ENCODE data around the gene HSF5.
A peak's percentile ranks its signal among the peaks of the same experiment; 100 is the strongest.

Gene HSF5

DNA sequence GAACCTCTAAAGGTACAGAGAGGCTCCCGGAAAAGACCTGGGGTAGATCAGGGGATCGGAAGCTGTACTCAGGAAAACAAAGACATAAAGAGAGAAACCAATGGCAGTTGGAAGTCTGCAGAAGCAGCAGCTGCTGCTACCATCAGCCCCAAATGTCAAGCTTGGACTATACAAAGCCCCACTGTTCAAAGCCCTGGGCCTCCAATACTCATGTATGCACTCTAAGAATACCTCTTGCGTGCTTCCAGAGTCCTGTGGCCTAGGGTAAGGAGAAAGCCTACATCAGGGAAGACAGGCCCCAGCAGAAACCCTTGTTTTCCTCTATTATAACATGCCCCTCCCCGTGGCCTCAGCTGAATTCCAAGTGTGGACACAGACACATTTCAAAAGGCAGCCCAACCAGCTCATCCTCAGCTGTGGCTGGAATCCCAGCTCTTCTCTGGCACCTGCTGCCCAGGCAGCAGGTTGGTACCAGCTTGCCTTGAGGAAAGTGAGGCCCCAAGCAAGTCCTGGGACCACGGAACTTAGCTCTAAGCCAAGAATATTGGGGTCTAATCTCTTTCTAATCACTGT lies 45.5 kb upstream of the HSF5 start:
- no peaks in the 10 kb centered on the region for H3K79me2 ChIP-seq (ENCODE audit: insufficient read depth, low read length)
- DNase-seq: no peak
- H3K27me3 ChIP-seq (ENCODE audit: insufficient read depth, low read length, poor library complexity): peaks cover 76% of the 10 kb centered on the region
- H3K36me3 ChIP-seq (ENCODE audit: insufficient read depth, low read length): no peaks in the 10 kb centered on the region
- H3K4me2 ChIP-seq (ENCODE audit: insufficient read depth, low read length): no peak overlapping the region
- peaks cover 11% of the 10 kb centered on the region; the same call in 1 of the 2 replicates for H4K20me1 ChIP-seq (ENCODE audit: insufficient read depth, low read length)
- H2AFZ ChIP-seq (ENCODE audit: low read depth, low read length): no peak overlapping the region
- H3K9me3 ChIP-seq (ENCODE audit: insufficient read depth, low read length, severe bottlenecking): no peaks in the 10 kb centered on the region
- no peak overlapping the region for H3K9ac ChIP-seq (ENCODE audit: low read depth, low read length)
- no peak overlapping the region for H3K27ac ChIP-seq (ENCODE audit: low read length)
- no peak for ATAC-seq (ENCODE audit: insufficient read depth, low read depth)
- no peak for TF ChIP-seq EZH2 (IDR thresholded peaks at IDR 0.05; ENCODE audit: borderline replicate concordance, low read depth, low read length, severe bottlenecking)
- TF ChIP-seq, protein P1, sequence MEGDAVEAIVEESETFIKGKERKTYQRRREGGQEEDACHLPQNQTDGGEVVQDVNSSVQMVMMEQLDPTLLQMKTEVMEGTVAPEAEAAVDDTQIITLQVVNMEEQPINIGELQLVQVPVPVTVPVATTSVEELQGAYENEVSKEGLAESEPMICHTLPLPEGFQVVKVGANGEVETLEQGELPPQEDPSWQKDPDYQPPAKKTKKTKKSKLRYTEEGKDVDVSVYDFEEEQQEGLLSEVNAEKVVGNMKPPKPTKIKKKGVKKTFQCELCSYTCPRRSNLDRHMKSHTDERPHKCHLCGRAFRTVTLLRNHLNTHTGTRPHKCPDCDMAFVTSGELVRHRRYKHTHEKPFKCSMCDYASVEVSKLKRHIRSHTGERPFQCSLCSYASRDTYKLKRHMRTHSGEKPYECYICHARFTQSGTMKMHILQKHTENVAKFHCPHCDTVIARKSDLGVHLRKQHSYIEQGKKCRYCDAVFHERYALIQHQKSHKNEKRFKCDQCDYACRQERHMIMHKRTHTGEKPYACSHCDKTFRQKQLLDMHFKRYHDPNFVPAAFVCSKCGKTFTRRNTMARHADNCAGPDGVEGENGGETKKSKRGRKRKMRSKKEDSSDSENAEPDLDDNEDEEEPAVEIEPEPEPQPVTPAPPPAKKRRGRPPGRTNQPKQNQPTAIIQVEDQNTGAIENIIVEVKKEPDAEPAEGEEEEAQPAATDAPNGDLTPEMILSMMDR (IDR thresholded peaks at IDR 0.05; ENCODE audit: borderline replicate concordance, extremely low read depth, low read length, poor library complexity, severe bottlenecking): no peak
- H3K4me3 ChIP-seq (ENCODE audit: low read depth in 1 of 2, low read length in 2 of 2): no peak overlapping the region
- H3K4me1 ChIP-seq (ENCODE audit: insufficient read depth, low read length): peaks cover 2% of the 10 kb centered on the region; the same call in 1 of the 2 replicates

DNA sequence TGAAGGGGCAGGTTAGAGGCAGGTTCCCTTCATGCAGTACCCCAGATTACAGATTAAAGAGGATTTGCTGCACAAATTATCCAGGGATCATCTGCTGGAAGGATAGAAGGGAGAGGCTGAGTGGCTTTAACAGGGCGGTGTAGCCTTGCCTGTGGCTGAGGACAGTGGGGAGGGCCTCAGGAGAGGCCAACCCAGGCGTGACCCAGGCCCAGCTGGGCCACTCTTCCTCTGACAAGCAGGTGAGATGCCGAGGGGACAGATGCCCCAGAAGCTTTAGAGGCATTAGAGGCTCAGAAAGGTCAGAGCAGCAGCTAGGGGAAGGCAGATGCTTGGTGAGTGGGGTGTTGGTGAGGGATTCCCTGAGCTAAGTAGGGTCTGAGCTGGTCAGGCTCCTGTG lies 44.3 kb upstream of the HSF5 start:
- no peaks in the 10 kb centered on the region for H3K36me3 ChIP-seq (ENCODE audit: insufficient read depth, low read length)
- peaks cover 2% of the 10 kb centered on the region; the same call in 1 of the 2 replicates for H3K4me1 ChIP-seq (ENCODE audit: insufficient read depth, low read length)
- DNase-seq: no peak
- H2AFZ ChIP-seq (ENCODE audit: low read depth, low read length): no peak overlapping the region
- H3K4me3 ChIP-seq (ENCODE audit: low read depth in 1 of 2, low read length in 2 of 2): no peak overlapping the region
- peaks cover 73% of the 10 kb centered on the region for H3K27me3 ChIP-seq (ENCODE audit: insufficient read depth, low read length, poor library complexity)
- TF ChIP-seq, protein P1 (IDR thresholded peaks at IDR 0.05; ENCODE audit: borderline replicate concordance, extremely low read depth, low read length, poor library complexity, severe bottlenecking): no peak
- TF ChIP-seq EZH2 (IDR thresholded peaks at IDR 0.05; ENCODE audit: borderline replicate concordance, low read depth, low read length, severe bottlenecking): peak; percentile 41
- H3K9ac ChIP-seq (ENCODE audit: low read depth, low read length): no peak overlapping the region
- H3K9me3 ChIP-seq (ENCODE audit: insufficient read depth, low read length, severe bottlenecking): no peaks in the 10 kb centered on the region
- no peak overlapping the region for H3K4me2 ChIP-seq (ENCODE audit: insufficient read depth, low read length)
- H3K79me2 ChIP-seq (ENCODE audit: insufficient read depth, low read length): no peaks in the 10 kb centered on the region
- no peak overlapping the region for H3K27ac ChIP-seq (ENCODE audit: low read length)
- no peak for ATAC-seq (ENCODE audit: insufficient read depth, low read depth)
- H4K20me1 ChIP-seq (ENCODE audit: insufficient read depth, low read length): peaks cover 11% of the 10 kb centered on the region; the same call in 1 of the 2 replicates

DNA sequence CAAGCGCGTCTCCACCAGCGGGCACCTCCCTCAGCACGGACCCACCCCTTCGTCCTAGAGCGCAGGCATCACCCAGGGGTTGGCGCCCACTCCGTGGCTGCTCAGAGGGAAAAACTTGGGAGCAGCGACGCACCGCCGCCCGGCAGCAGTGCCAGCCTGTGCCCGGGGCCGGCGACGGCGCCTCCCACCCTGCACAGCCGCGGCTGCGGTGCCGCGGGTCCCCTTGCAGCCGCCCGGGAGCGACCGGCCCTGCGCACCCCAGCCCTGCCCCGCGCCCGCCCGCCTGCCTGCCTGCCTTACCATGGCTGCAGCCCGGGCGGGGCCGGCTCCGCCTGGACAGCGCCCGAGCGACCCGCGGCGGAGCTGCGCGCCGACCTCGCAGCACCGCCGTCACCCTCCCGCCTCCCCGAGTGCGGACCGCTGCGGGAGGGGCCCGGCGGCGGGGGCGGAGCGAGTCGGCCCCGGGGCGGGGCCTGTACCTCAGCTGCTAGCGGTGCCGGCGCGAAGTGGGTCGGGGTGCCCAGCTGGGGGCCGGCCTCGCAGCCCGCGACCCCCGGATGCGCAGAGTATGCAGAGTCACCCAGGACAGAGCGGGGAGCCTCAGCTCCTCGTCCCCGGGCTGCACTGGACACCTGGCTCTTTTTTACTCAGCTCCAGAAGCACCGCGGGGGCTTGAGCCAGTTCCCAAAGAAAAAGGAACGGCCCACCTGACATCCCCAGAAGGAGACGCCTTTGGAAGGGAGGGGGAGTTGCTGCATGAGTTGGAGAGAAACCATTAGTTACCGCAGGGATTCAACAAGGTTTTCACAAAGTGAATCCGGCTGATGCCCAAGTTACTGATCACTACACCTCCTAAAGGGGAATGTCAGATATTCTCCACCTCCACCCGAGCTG lies 43.7 kb upstream of the HSF5 start:
- Histone ChIP-seq H3K4me2 (ENCODE audit: insufficient read depth, low read length) (peak overlapping the region; percentile 55), H3K27me3 (ENCODE audit: insufficient read depth, low read length, poor library complexity) (peaks cover 73% of the 10 kb centered on the region), H3K9me3 (ENCODE audit: insufficient read depth, low read length, severe bottlenecking) (no peaks in the 10 kb centered on the region), H3K79me2 (ENCODE audit: insufficient read depth, low read length) (no peaks in the 10 kb centered on the region), H3K9ac (ENCODE audit: low read depth, low read length) (no peak overlapping the region), H3K36me3 (ENCODE audit: insufficient read depth, low read length) (no peaks in the 10 kb centered on the region), H4K20me1 (ENCODE audit: insufficient read depth, low read length) (peaks cover 11% of the 10 kb centered on the region; the same call in 1 of the 2 replicates), H2AFZ (ENCODE audit: low read depth, low read length) (no peak overlapping the region), H3K4me1 (ENCODE audit: insufficient read depth, low read length) (peaks cover 2% of the 10 kb centered on the region; the same call in 1 of the 2 replicates), H3K4me3 (ENCODE audit: low read depth in 1 of 2, low read length in 2 of 2) (0 out of 4 replicates have a peak overlapping the region, but pooled peaks of 1 of the 2 experiments have one; percentile 7), H3K27ac (ENCODE audit: low read length) (no peak overlapping the region)
- ATAC-seq (ENCODE audit: insufficient read depth, low read depth) (peak; percentile 81), DNase-seq (no peak)
- TF ChIP-seq EZH2 (IDR thresholded peaks at IDR 0.05; ENCODE audit: borderline replicate concordance, low read depth, low read length, severe bottlenecking): peak; percentile 66
- TF ChIP-seq, protein P1 (IDR thresholded peaks at IDR 0.05; ENCODE audit: borderline replicate concordance, extremely low read depth, low read length, poor library complexity, severe bottlenecking): no peak

Data from DND-41 (cell line).